Esophagus (tissue), 2 donors: Measurements from ENCODE around the gene FBLIM1. TPM values are rescaled to one million over a fixed set of nuclear protein-coding genes. Genes with fewer than 3 reads are reported as not detected.

Source experiments
- H3K27ac ChIP-seq, 2 donors: one replicate each; pipeline ENCODE4 v1.5.1; 2013; ENCODE audit warnings: low read depth in 2 of 2, mild to moderate bottlenecking in 2 of 2, inconsistent platforms in 1 of 2, low read length in 1 of 2, moderate library complexity in 1 of 2
- H3K27me3 ChIP-seq, 2 donors: one replicate each; pipeline ENCODE4 v1.6.1; 2013; ENCODE audit warnings: low read length in 2 of 2, control low read depth in 1 of 2, mild to moderate bottlenecking in 1 of 2; ENCODE audit not compliant: insufficient read depth in 2 of 2, control insufficient read depth in 1 of 2
- H3K36me3 ChIP-seq, 2 donors: one replicate each; pipeline ENCODE4 v1.6.1; 2013; ENCODE audit warnings: low read length in 1 of 2; ENCODE audit not compliant: control insufficient read depth in 2 of 2, insufficient read depth in 2 of 2
- H3K4me1 ChIP-seq, 2 donors: one replicate each; pipeline ENCODE4 v1.6.1; 2013; ENCODE audit warnings: low read length in 1 of 2; ENCODE audit not compliant: control insufficient read depth in 2 of 2, insufficient read depth in 2 of 2
- H3K4me3 ChIP-seq, 2 donors: one replicate each; pipeline ENCODE4 v1.5.1; 2013; ENCODE audit warnings: low read length in 2 of 2, mild to moderate bottlenecking in 2 of 2, low read depth in 1 of 2, moderate library complexity in 1 of 2
- H3K9me3 ChIP-seq, 2 donors: one replicate each; pipeline ENCODE4 v1.6.1; 2013; ENCODE audit warnings: mild to moderate bottlenecking in 2 of 2, low read depth in 1 of 2, low read length in 1 of 2, moderate library complexity in 1 of 2; ENCODE audit not compliant: control insufficient read depth in 2 of 2, insufficient read depth in 1 of 2
- WGBS, 2 donors: extraction: QIAGEN DNeasy Blood & Tissue Kit; methylation state at CpG; one replicate each; pipeline ENCODE4 v1.1.7; 2013; 5-methylcytosine and 5-hydroxymethylcytosine counted together
- polyA plus RNA-seq, 2 donors: library from polyadenylated mRNA; stranded (reverse); fragments of 200-250 nt; gene quantifications; one replicate each; pipeline ENCODE4 v1.2.3, GENCODE V29; 2013
- donor health status: healthy with polysubstance abuse.
- donor health status: Bipolar disorder and iron deficiency.

FBLIM1 gene
- polyA plus RNA-seq, 2 donors = 17.7 to 20.5 TPM

- H3K4me3 ChIP-seq = no peak overlapping the region
- peaks cover 12 to 55% of the 10 kb centered on the region in 2 donors for H3K36me3 ChIP-seq
- no peaks in the 10 kb centered on the region for H3K4me1 ChIP-seq
- 89 to 90% methylated on average over 4 of the region's 4 CpGs for WGBS, 2 donors
- no peaks in the 10 kb centered on the region for H3K27me3 ChIP-seq
- H3K27ac ChIP-seq = no peak overlapping the region
- no peaks in the 10 kb centered on the region for H3K9me3 ChIP-seq
Measured at GRCh38 chr1:15722411-15722810, 36.2 kb upstream of the FBLIM1 start.

GRCh38 chr1:15722836-15723532, 35.6 kb upstream of the FBLIM1 start:
- H3K27ac ChIP-seq = no peak overlapping the region
- WGBS, 2 donors = 86 to 87% methylated on average over 13 of the region's 13 CpGs
- H3K4me1 ChIP-seq = no peaks in the 10 kb centered on the region
- no peaks in the 10 kb centered on the region for H3K9me3 ChIP-seq
- H3K4me3 ChIP-seq = no peak overlapping the region
- peaks cover 17 to 55% of the 10 kb centered on the region in 2 donors for H3K36me3 ChIP-seq
- H3K27me3 ChIP-seq = no peaks in the 10 kb centered on the region

- 92 to 94% methylated on average over 20 of the region's 20 CpGs for WGBS, 2 donors
- H3K36me3 ChIP-seq = peaks cover 17 to 56% of the 10 kb centered on the region in 2 donors
- no peaks in the 10 kb centered on the region for H3K27me3 ChIP-seq
- H3K4me3 ChIP-seq = no peak overlapping the region
- no peaks in the 10 kb centered on the region for H3K9me3 ChIP-seq
- no peak overlapping the region for H3K27ac ChIP-seq
- H3K4me1 ChIP-seq = no peaks in the 10 kb centered on the region
Measured at GRCh38 chr1:15723631-15724246, 34.9 kb upstream of the FBLIM1 start.

- H3K9me3 ChIP-seq = no peaks in the 10 kb centered on the region
- WGBS, 2 donors = 84 to 85% methylated on average over 26 of the region's 26 CpGs
- H3K4me1 ChIP-seq = no peaks in the 10 kb centered on the region
- H3K27me3 ChIP-seq = no peaks in the 10 kb centered on the region
- H3K4me3 ChIP-seq = no peak overlapping the region
- peaks cover 17 to 60% of the 10 kb centered on the region in 2 donors for H3K36me3 ChIP-seq
- H3K27ac ChIP-seq = no peak overlapping the region
Measured at GRCh38 chr1:15724949-15725880, 33.4 kb upstream of the FBLIM1 start.

- WGBS, 2 donors = 90 to 93% methylated on average over 9 of the region's 9 CpGs
- no peaks in the 10 kb centered on the region for H3K27me3 ChIP-seq
- peaks cover 22 to 66% of the 10 kb centered on the region in 2 donors for H3K36me3 ChIP-seq
- no peaks in the 10 kb centered on the region for H3K9me3 ChIP-seq
- no peak overlapping the region for H3K4me3 ChIP-seq
- H3K27ac ChIP-seq = no peak overlapping the region
- no peaks in the 10 kb centered on the region for H3K4me1 ChIP-seq
Measured at GRCh38 chr1:15726508-15726907, 32.1 kb upstream of the FBLIM1 start.

- no peak overlapping the region for H3K27ac ChIP-seq
- H3K36me3 ChIP-seq = peaks cover 26 to 70% of the 10 kb centered on the region in 2 donors
- H3K4me3 ChIP-seq = no peak overlapping the region
- H3K9me3 ChIP-seq = no peaks in the 10 kb centered on the region
- WGBS, 2 donors = 89% methylated on average over 20 to 21 of the region's 21 CpGs
- no peaks in the 10 kb centered on the region for H3K27me3 ChIP-seq
- H3K4me1 ChIP-seq = no peaks in the 10 kb centered on the region
Measured at GRCh38 chr1:15727021-15727420, 31.6 kb upstream of the FBLIM1 start.

GRCh38 chr1:15727424-15727823, 31.2 kb upstream of the FBLIM1 start:
- 86 to 88% methylated on average over 13 of the region's 13 CpGs for WGBS, 2 donors
- peaks cover 28 to 74% of the 10 kb centered on the region in 2 donors for H3K36me3 ChIP-seq
- no peak overlapping the region for H3K27ac ChIP-seq
- H3K9me3 ChIP-seq = no peaks in the 10 kb centered on the region
- no peak overlapping the region for H3K4me3 ChIP-seq
- H3K4me1 ChIP-seq = no peaks in the 10 kb centered on the region
- no peaks in the 10 kb centered on the region for H3K27me3 ChIP-seq

- Histone ChIP-seq H3K27me3 (no peaks in the 10 kb centered on the region), H3K36me3 (peaks cover 28 to 79% of the 10 kb centered on the region in 2 donors), H3K9me3 (no peaks in the 10 kb centered on the region), H3K4me3 (no peak overlapping the region), H3K4me1 (peaks cover 0 to 3% of the 10 kb centered on the region in 2 donors), H3K27ac (no peak overlapping the region)
- WGBS, 2 donors = 91% methylated on average over 23 of the region's 23 CpGs
Measured at GRCh38 chr1:15727866-15728534, 30.6 kb upstream of the FBLIM1 start.
